Left lobe of liver (tissue), 2 donors: Measurements from ENCODE around the gene ADARB2. TPM values are rescaled to one million over a fixed set of nuclear protein-coding genes. Genes with fewer than 3 reads are reported as not detected.

Source experiments
- ATAC-seq: fragments of 200-7000 bp; cut with Tn5 transposase; one replicate; pipeline ENCODE4 v1.9.1; 2020; ENCODE audit warnings: mild to moderate bottlenecking, moderate library complexity
- DNase-seq: peaks from one replicate; pipeline ENCODE4 v3.0.0-alpha.2; 2020; ENCODE audit warnings: low spot score
- total RNA-seq: library from RNA; stranded (reverse); gene quantifications from one replicate; pipeline ENCODE4 v1.2.1, GENCODE V29; 2021
- donor health status: DM: no; HTN: no; CAD: no; lungs with moderate emphysema.
- donor health status: DM: no; HTN: yes; CAD: no.

Gene ADARB2
- total RNA-seq, 1 donor from 2014 or later, result 0.81 TPM

- DNase-seq, result no peak
- no peak for ATAC-seq
Measured at GRCh38 chr10:1665021-1665661, 72.2 kb downstream of the ADARB2 start.

GRCh38 chr10:1664333-1664964, 72.9 kb downstream of the ADARB2 start:
- DNase-seq (no peak), ATAC-seq (no peak)

DNA sequence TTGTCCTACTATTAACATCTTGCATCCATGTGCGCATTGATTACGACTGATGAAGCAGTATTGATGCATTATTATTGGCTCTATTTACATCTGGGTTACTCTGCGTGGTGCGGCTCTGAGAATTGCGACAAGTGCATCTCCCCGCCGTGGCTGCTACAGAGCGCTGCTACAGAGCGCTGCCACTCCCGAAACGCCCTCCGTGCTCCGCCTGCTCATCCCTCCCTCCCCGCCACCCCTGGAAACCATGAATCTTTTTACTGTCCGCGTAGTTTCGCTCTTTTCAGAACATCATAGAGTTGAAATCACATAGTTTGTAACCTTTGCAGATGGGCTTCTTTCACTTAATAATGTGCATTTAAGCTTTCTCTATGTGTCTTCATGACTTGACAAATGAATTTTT, 74.1 kb downstream of the ADARB2 start:
- DNase-seq, result no peak
- no peak for ATAC-seq

GRCh38 chr10:1662438-1663025, 74.8 kb downstream of the ADARB2 start:
- ATAC-seq, result no peak
- DNase-seq, result no peak

DNA sequence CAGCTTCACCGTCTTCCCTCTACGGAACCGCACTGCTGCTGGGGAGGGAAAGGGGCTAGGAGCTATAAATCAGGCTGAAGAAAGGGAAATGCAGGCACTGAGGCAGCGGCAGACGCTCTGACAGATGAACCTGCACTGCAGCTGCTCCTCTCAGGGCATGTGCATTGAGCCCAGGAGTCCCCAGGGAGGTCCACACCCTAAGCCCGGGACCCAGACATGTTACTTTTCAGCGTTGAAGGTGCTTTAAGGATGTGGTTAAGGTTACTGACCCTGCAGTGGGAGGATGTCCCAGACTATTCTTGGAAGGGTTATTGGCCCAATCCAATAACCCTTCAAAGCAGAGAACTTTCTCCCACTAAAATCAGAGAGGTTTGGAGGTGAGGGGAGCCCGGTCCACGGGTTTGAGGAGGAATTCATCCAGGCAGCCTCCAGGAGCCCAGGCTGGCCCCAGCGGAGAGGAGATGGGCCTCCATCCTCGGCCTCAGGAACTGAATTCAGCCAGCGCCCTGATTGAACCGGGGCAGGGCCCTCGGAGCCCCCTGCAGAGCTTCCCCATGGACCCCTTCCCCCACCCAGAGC, 75.4 kb downstream of the ADARB2 start:
- ATAC-seq, result no peak

DNA sequence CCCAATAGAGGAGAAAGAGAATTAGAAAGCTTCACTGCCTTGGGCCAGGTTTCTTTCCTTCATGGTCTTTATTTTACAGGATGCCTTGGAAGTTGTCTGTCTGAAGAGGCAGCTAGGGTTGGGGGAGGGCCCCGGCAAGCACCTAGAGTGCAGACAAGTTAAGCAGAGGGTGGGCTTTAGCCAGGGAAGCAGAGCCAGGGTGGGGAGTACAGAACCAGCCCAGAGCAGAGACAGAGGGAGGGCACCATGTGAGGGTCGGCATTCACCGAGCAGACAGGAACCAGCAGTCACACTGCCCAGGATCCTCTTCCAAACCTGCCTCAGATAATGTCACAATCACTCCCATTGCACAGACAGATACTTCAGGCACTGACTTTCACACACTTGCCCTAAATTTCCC, 75.9 kb downstream of the ADARB2 start:
- ATAC-seq (no peak), DNase-seq (no peak)

More for the DNA sequence above, 75.4 kb downstream of the ADARB2 start:
- DNase-seq, result no peak

DNA sequence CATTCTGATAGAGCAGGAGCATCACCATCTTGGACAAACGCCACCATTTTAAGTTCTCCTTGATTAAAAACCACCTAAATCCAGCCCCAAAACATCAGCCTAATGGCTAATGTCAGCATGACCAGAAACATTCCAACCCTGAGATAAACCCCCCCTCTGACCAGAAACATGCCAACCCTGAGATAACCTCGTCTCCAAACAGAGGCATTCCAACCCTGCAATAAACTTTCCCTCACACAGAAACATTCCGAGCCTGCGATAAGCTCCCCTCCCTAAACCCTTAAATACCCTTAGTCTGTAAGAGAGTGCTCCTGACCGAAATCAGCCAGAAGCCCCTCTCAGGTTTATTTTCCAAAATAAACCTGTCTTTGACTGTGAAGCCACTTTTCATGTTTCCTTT, 76.5 kb downstream of the ADARB2 start:
- ATAC-seq (no peak), DNase-seq (no peak)

- ATAC-seq (no peak), DNase-seq (no peak)
Measured at GRCh38 chr10:1660386-1660785, 76.9 kb downstream of the ADARB2 start.

- no peak for DNase-seq
- ATAC-seq, result no peak
Measured at GRCh38 chr10:1659221-1659791, 78.0 kb downstream of the ADARB2 start.

DNA sequence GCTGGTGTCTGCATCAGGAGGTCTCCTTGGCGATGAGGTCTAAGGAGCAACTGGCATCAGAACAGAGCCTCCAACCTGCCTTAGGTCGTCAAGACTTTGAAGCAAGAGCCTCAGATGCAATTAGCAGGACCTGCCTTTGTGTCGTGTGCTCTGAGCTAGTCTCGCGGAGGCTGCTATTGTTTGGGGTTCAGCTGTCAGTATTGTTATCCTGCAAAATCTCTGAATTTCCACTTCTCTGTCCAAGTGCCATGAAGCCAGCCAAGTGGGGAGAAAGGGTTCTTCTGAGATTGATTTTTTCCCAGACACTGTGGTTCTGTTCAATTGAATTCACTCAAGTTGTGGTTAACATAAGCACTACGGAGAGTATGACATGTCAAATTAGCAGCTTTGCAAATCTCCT, 78.7 kb downstream of the ADARB2 start:
- DNase-seq (no peak), ATAC-seq (no peak)

DNA sequence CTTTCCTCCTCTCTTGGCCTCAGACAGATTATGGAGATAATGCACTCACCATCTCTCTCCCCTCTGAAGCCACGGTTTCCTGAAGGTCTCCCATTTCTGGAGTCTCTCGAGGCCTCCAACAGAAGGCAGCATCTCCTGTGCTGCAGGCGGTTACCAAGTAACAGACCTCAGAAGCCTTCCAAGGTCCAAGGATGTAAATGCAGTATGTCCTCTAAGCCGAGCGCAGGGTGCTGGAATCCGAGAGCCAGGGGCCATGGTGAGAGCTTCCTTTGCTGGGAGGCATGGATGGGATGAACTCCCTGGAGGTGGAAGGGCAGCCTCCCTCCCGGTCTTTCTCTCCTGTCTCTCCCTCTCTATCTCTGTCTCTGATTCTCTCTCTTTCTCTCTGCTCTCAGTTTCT, 79.8 kb downstream of the ADARB2 start:
- ATAC-seq (no peak), DNase-seq (no peak)

GRCh38 chr10:1655367-1655766, 82.0 kb downstream of the ADARB2 start:
- ATAC-seq (peak; percentile 41), DNase-seq (no peak)

DNA sequence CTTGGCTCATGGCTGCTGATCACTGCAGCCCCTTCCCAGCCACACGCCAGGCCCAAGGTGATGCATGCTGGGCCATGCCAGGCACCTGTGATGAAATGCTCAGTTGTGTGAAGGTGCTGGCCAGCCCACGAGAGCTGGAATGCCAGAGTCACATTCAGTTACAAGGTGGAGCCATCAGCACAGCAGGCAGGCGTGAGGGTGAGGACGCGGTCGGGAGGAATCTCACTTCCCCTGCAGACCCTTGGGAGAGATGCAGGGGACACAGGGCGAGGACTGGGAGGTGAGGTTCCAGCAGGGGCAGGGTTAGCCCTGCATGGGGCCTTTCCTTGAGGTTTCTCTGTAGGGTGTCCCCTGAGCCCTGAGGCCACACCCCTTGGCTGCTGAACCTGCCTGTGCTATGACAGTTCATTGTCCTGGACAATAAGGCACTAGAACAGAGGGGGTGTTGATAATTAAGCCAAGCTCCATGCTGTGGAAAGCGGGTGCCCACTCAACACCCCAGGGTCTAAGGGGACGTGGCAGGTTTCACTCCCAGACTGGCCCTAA, 82.4 kb downstream of the ADARB2 start:
- DNase-seq (no peak), ATAC-seq (peak; percentile 26)

DNA sequence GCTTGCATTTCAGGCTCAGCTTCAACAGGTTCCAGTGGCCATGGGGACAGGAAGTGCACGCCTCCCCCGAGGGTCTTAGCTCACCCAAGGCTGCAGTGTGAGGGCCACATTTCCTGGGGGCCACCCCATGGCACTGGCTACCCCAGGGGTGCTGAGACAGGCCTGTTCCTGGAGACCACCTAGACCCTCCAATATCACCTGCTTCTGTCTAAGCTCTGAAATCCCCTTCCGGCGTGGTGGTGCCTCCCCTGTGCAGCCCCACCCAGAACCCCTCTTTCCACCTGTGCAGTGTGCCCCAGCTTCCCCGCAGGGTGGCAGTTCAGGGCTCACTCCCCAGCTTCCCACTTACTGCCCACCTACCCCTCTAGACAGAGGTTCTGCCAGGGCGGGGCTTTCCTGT, 83.1 kb downstream of the ADARB2 start:
- DNase-seq, result no peak
- no peak for ATAC-seq

GRCh38 chr10:1653321-1653720, 84.0 kb downstream of the ADARB2 start:
- no peak for DNase-seq
- ATAC-seq, result no peak

DNA sequence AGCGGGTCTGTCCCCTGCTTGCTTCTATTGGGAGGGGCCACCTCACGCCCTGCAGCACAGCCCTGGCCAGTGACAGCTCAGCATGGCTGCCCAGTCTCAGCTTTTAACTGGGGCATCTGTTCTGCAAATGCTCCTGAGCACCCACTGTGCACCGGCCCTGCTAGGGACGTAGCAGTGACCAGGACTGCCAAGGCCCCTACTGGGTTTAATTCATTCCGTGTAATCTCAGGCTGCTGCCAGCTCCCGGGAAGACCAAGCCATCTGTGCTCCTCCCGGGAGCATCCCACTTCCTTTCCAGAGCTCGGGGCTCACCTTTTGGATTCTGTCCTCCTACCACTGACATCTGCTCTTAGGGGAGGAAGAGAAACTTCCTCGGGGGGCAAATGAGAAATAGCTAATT, 85.2 kb downstream of the ADARB2 start:
- ATAC-seq, result no peak
- no peak for DNase-seq

DNA sequence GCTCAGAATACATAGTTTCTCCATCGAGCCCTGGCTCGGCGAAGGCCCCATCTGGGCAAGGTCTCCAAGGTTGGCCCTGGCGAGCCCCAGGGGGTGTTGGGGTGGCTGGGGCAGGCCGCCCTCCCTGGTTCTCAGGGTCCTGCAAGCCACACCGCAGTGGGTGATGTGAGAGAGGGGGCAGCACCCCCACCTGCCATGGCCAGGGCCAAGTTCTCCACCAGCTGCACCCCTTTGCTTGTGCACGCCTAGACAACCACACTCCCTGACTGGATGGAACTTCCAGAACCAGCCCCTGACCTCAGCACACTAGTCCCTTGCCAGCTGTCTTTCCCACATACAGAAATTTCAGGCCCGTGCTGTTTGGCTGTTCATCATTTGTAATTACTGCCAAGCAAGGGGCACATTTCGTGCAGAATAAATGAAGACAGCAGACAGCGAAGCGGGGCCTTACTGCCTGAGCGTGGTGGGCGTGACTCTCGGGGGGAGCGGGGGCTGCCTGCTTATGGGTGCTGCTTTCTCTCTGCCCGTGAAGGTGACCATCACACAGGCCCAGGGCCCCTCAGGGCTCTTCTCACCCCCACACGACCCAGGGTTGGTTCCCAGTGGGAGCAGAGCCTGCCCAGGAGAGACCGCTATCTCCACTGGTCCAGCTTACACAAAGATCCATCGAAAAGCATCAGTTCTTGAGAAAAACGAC, 85.9 kb downstream of the ADARB2 start:
- DNase-seq (no peak), ATAC-seq (no peak)

- ATAC-seq (no peak), DNase-seq (no peak)
Measured at GRCh38 chr10:1650542-1651269, 86.6 kb downstream of the ADARB2 start.

GRCh38 chr10:1648648-1649047, 88.7 kb downstream of the ADARB2 start:
- no peak for DNase-seq
- ATAC-seq, result no peak

DNA sequence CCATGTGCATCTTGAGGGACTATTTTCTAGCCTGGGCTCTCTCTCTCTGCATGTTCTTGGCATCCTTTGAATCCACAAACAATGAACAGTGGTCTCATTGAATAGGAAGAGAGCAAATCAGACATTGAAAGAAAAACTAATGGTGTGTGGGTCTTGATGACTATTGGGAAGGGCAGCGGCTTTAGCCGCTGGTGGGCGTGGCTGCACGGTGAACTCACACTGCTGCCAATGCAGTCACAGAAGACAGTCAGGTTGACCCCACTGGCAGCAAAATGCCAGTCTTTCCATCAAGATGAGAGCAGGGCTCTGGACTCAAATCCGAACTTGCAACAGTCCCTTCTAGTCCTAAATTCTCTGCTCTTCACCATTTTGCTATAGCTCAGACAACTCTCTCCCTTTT, 91.0 kb downstream of the ADARB2 start:
- DNase-seq (no peak), ATAC-seq (no peak)
